ENCODE measurements around the gene IL1RAPL2. TPM values are rescaled to one million over a fixed set of nuclear protein-coding genes. Genes with fewer than 3 reads are reported as not detected.

The IL1RAPL2 gene
- total and polyA plus RNA-seq, 2 donors (not counting 1 experiment from before 2014, with no cell fraction given): not detected

DNA sequence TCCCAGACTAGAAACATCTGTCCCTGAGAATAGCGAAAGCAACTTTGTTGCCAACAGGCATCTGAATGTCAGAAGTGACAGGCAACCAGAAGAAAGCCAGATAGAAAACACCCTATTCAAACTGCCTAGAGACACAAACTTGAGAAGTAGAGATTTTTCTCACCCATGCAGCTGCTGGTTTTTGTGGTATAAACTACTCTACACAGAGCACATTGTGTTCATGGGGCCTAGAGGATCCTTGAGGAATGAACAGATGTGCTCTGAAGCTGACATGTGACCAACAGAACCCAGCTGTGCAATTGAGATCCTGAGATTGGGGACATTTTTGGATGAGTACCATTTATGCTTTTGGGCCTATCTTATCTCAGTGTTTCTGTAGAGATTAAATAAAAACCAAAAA is 1192.8 kb downstream of the IL1RAPL2 start:
- H3K79me2 ChIP-seq (ENCODE audit: control insufficient read depth, insufficient read depth, low read length): no peaks in the 10 kb centered on the region
- Mint-ChIP-seq H3K27ac (no peak overlapping the region), H3K27me3 (no peaks in the 10 kb centered on the region), H3K4me3 (no peak overlapping the region), H3K9me3 (ENCODE audit: insufficient read depth) (no peaks in the 10 kb centered on the region), H3K4me1 (no peaks in the 10 kb centered on the region)
- H3K4me2 ChIP-seq (replicated peaks; ENCODE audit: low read depth, low read length, poor library complexity, severe bottlenecking): no peak overlapping the region
- ATAC-seq (ENCODE audit: low read depth) (no peak), DNase-seq (no peak)
- no peaks in the 10 kb centered on the region for H4K20me1 ChIP-seq (ENCODE audit: control insufficient read depth, insufficient read depth, low read length, poor library complexity, severe bottlenecking)
- no peak overlapping the region for H2AFZ ChIP-seq (ENCODE audit: insufficient read depth, low read depth, low read length, poor library complexity, severe bottlenecking)
- H3K36me3 ChIP-seq (replicated peaks in 1 of 2; ENCODE audit: control extremely low read depth in 1 of 2, control insufficient read depth in 1 of 2, extremely low read depth in 1 of 2, insufficient read depth in 2 of 2, low read length in 1 of 2): no peaks in the 10 kb centered on the region
- no peaks in the 10 kb centered on the region for H3K4me1 ChIP-seq (ENCODE audit: control insufficient read depth in 2 of 2, insufficient read depth in 2 of 2, low read length in 2 of 2)
- no peak overlapping the region for H3K27ac ChIP-seq (ENCODE audit: low read length in 2 of 2)
- CTCF ChIA-PET: no interaction called here
- no peaks in the 10 kb centered on the region for H3K27me3 ChIP-seq (replicated peaks in 1 of 4; ENCODE audit: control extremely low read depth in 1 of 4, control insufficient read depth in 3 of 4, insufficient read depth in 4 of 4, low read length in 3 of 4)
- intact Hi-C loops (cut with micrococcal nuclease): no loop called here
- no peak overlapping the region for H3K4me3 ChIP-seq (ENCODE audit: control extremely low read depth in 1 of 5, extremely low read depth in 1 of 5, insufficient read depth in 1 of 5, low read depth in 2 of 5, low read length in 4 of 5)
- no CpG with 5 or more reads among the region's 1 CpG for WGBS (ENCODE audit: insufficient coverage)
- H3K9ac ChIP-seq (ENCODE audit: low read length): no peak overlapping the region
- POLR2A ChIA-PET: no interaction called here
- no peak for TF ChIP-seq EZH2 (IDR thresholded peaks at IDR 0.05; ENCODE audit: borderline replicate concordance, insufficient read depth, low read depth, low read length, poor library complexity, severe bottlenecking)
- TF ChIP-seq, protein P1, sequence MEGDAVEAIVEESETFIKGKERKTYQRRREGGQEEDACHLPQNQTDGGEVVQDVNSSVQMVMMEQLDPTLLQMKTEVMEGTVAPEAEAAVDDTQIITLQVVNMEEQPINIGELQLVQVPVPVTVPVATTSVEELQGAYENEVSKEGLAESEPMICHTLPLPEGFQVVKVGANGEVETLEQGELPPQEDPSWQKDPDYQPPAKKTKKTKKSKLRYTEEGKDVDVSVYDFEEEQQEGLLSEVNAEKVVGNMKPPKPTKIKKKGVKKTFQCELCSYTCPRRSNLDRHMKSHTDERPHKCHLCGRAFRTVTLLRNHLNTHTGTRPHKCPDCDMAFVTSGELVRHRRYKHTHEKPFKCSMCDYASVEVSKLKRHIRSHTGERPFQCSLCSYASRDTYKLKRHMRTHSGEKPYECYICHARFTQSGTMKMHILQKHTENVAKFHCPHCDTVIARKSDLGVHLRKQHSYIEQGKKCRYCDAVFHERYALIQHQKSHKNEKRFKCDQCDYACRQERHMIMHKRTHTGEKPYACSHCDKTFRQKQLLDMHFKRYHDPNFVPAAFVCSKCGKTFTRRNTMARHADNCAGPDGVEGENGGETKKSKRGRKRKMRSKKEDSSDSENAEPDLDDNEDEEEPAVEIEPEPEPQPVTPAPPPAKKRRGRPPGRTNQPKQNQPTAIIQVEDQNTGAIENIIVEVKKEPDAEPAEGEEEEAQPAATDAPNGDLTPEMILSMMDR (IDR thresholded peaks at IDR 0.05): no peak
- H3K9me3 ChIP-seq (ENCODE audit: control extremely low read depth in 1 of 3, control insufficient read depth in 2 of 3, insufficient read depth in 1 of 3, low read length in 2 of 3): no peaks in the 10 kb centered on the region

DNA sequence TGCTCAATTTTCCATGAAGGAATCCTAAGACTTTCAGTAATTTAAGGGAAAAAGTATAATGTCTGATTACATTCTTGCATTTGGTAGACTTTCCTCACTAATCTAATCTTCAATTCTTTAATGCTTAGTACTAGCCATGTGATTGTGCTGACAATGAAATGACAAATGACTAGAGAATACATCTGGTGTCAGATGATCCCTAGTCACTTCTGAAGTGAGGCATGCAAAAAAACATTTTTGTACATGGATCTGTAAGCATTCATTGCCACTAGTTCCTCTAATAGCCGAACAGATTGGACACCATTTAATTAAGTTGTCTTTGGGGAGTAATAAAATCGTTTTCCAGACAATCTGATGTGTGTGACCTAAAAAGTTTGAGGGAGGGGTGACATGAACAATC is 1193.6 kb downstream of the IL1RAPL2 start:
- TF ChIP-seq, protein P1 (IDR thresholded peaks at IDR 0.05): no peak
- TF ChIP-seq EZH2 (IDR thresholded peaks at IDR 0.05; ENCODE audit: borderline replicate concordance, insufficient read depth, low read depth, low read length, poor library complexity, severe bottlenecking): no peak
- no peak overlapping the region for H2AFZ ChIP-seq (ENCODE audit: insufficient read depth, low read depth, low read length, poor library complexity, severe bottlenecking)
- WGBS (ENCODE audit: insufficient coverage): no CpG with 5 or more reads among the region's 2 CpGs
- CTCF ChIA-PET: no interaction called here
- Mint-ChIP-seq H3K4me1 (no peaks in the 10 kb centered on the region), H3K27me3 (no peaks in the 10 kb centered on the region), H3K4me3 (no peak overlapping the region), H3K9me3 (ENCODE audit: insufficient read depth) (no peaks in the 10 kb centered on the region), H3K27ac (no peak overlapping the region)
- no peak for DNase-seq
- H3K4me3 ChIP-seq (ENCODE audit: control extremely low read depth in 1 of 5, extremely low read depth in 1 of 5, insufficient read depth in 1 of 5, low read depth in 2 of 5, low read length in 4 of 5): no peak overlapping the region
- intact Hi-C loops (cut with micrococcal nuclease): no loop called here
- no peaks in the 10 kb centered on the region for H3K36me3 ChIP-seq (replicated peaks in 1 of 2; ENCODE audit: control extremely low read depth in 1 of 2, control insufficient read depth in 1 of 2, extremely low read depth in 1 of 2, insufficient read depth in 2 of 2, low read length in 1 of 2)
- ATAC-seq (ENCODE audit: low read depth): no peak
- no peaks in the 10 kb centered on the region for H3K27me3 ChIP-seq (replicated peaks in 1 of 4; ENCODE audit: control extremely low read depth in 1 of 4, control insufficient read depth in 3 of 4, insufficient read depth in 4 of 4, low read length in 3 of 4)
- no peaks in the 10 kb centered on the region for H3K4me1 ChIP-seq (ENCODE audit: control insufficient read depth in 2 of 2, insufficient read depth in 2 of 2, low read length in 2 of 2)
- H3K9ac ChIP-seq (ENCODE audit: low read length): no peak overlapping the region
- H3K4me2 ChIP-seq (replicated peaks; ENCODE audit: low read depth, low read length, poor library complexity, severe bottlenecking): no peak overlapping the region
- POLR2A ChIA-PET: no interaction called here
- no peaks in the 10 kb centered on the region for H3K79me2 ChIP-seq (ENCODE audit: control insufficient read depth, insufficient read depth, low read length)
- H3K27ac ChIP-seq (ENCODE audit: low read length in 2 of 2): no peak overlapping the region
- no peaks in the 10 kb centered on the region for H4K20me1 ChIP-seq (ENCODE audit: control insufficient read depth, insufficient read depth, low read length, poor library complexity, severe bottlenecking)
- H3K9me3 ChIP-seq (ENCODE audit: control extremely low read depth in 1 of 3, control insufficient read depth in 2 of 3, insufficient read depth in 1 of 3, low read length in 2 of 3): no peaks in the 10 kb centered on the region

Data from B cell (primary cell).